Hippocampal formation (tissue), 2 donors: ENCODE data around the gene C1QTNF1.

Experiments
- DNase-seq, 2 donors: peaks; one replicate each; lab custom pipeline; 2025; lab: John Stamatoyannopoulos, UW

Gene C1QTNF1

GRCh38 chr17:79023886-79024771 lies at the start of gene C1QTNF1:
C1QTNF1 (plus strand) TSS chr17:79024169; CDS start chr17:79043969, 19,800 bp downstream.
- no peak for DNase-seq

- DNase-seq: no peak
Observed at GRCh38 chr17:78974635-78975591, 49.1 kb upstream of the C1QTNF1 start.

- no peak for DNase-seq
Observed at GRCh38 chr17:78976907-78977680, 46.9 kb upstream of the C1QTNF1 start.

- DNase-seq: no peak
Observed at GRCh38 chr17:78977681-78977943, 46.4 kb upstream of the C1QTNF1 start.

- no peak for DNase-seq
Observed at GRCh38 chr17:78977997-78978973, 45.7 kb upstream of the C1QTNF1 start.

- peak; percentile 71 to 76 for DNase-seq
Observed at GRCh38 chr17:78979780-78980623, 44.0 kb upstream of the C1QTNF1 start, which contains the start of gene LGALS3BP. LGALS3BP (minus strand) TSS chr17:78979923; CDS start chr17:78977191, 2,732 bp downstream.

GRCh38 chr17:78980624-78980972 lies 43.4 kb upstream of the C1QTNF1 start:
- no peak for DNase-seq

GRCh38 chr17:78981010-78981888 lies 42.7 kb upstream of the C1QTNF1 start:
- DNase-seq: no peak

GRCh38 chr17:78985395-78985794 lies 38.6 kb upstream of the C1QTNF1 start:
- DNase-seq: no peak

GRCh38 chr17:78986048-78986648 lies 37.8 kb upstream of the C1QTNF1 start:
- DNase-seq: peak in 1 of 2 donors; percentile 52

GRCh38 chr17:78986649-78987328 lies 37.2 kb upstream of the C1QTNF1 start:
- DNase-seq: no peak

GRCh38 chr17:78988152-78988551 lies 35.8 kb upstream of the C1QTNF1 start:
- no peak for DNase-seq

GRCh38 chr17:78990349-78991016 lies 33.5 kb upstream of the C1QTNF1 start:
- no peak for DNase-seq

GRCh38 chr17:78991017-78991738 lies 32.8 kb upstream of the C1QTNF1 start:
- DNase-seq: no peak

- DNase-seq: no peak
Observed at GRCh38 chr17:78991906-78992532, 31.9 kb upstream of the C1QTNF1 start.
